Epithelial cell of proximal tubule (primary cell): ENCODE measurements around the gene UGT1A3. TPM values are rescaled to one million over a fixed set of nuclear protein-coding genes. Genes with fewer than 3 reads are reported as not detected.

Experiments
- DNase-seq: peaks from one replicate; pipeline ENCODE4 v3.0.0-alpha.2; 2011; ENCODE audit warnings: low read depth
- H3K4me3 ChIP-seq: 2 replicates; pipeline ENCODE4 v1.5.1; 2011; ENCODE audit warnings: low read depth, mild to moderate bottlenecking, low read length
- total RNA-seq: library from RNA; depleted of rRNA; stranded (reverse); fragments of >200 nt; gene quantifications from 2 replicates; pipeline ENCODE4 v1.2.3, GENCODE V29; 2015
- TF ChIP-seq, protein P1 (sequence below): conservative IDR thresholded peaks from 2 replicates; pipeline ENCODE4 v1.5.1; 2012; ENCODE audit warnings: low read depth, mild to moderate bottlenecking, low read length

Gene UGT1A3
- total RNA-seq, 1 donor from 2014 or later, result not detected

DNA sequence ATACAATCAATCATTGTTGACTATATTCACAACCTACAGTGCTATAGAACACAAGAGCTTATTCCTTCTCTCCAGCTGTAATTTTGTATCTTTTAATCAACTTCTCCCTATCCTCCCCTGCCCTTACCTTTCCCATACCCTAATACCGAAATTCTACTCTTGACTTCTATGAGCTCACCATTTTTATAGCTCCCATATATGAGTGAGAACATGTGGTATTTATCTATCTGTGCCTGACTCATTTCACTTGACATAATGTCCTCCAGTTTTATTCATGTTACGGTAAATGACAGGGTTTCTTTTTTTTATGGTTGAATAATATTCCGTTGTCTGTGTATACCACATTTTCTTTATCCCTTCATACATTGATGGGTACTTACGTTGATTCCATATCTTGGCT lies 51.9 kb downstream of the UGT1A3 start:
- no peak for DNase-seq
- no peak overlapping the region for H3K4me3 ChIP-seq
- TF ChIP-seq, protein P1, sequence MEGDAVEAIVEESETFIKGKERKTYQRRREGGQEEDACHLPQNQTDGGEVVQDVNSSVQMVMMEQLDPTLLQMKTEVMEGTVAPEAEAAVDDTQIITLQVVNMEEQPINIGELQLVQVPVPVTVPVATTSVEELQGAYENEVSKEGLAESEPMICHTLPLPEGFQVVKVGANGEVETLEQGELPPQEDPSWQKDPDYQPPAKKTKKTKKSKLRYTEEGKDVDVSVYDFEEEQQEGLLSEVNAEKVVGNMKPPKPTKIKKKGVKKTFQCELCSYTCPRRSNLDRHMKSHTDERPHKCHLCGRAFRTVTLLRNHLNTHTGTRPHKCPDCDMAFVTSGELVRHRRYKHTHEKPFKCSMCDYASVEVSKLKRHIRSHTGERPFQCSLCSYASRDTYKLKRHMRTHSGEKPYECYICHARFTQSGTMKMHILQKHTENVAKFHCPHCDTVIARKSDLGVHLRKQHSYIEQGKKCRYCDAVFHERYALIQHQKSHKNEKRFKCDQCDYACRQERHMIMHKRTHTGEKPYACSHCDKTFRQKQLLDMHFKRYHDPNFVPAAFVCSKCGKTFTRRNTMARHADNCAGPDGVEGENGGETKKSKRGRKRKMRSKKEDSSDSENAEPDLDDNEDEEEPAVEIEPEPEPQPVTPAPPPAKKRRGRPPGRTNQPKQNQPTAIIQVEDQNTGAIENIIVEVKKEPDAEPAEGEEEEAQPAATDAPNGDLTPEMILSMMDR, result no peak

DNA sequence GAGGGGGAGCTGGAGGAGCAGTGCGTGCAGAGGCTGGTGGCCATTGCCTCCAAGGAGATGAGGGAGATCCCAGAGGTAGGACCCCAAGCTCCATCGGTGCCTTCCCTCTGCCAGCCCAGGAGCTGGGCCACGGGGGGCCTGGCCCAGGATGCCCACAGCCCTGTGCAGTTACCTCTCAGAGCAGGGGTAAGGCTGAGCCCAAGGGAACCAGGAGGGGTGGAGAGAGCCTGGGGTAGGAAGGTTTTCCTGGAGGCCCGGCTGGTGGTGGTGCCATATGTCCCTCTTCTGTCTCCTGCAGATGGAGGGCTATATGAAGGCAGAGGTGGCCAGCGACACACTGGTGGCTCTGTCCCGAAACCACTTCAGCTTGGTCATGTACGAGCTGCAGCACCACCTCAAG lies 60.7 kb downstream of the UGT1A3 start:
- no peak for DNase-seq
- TF ChIP-seq, protein P1, result no peak
- no peak overlapping the region for H3K4me3 ChIP-seq

DNA sequence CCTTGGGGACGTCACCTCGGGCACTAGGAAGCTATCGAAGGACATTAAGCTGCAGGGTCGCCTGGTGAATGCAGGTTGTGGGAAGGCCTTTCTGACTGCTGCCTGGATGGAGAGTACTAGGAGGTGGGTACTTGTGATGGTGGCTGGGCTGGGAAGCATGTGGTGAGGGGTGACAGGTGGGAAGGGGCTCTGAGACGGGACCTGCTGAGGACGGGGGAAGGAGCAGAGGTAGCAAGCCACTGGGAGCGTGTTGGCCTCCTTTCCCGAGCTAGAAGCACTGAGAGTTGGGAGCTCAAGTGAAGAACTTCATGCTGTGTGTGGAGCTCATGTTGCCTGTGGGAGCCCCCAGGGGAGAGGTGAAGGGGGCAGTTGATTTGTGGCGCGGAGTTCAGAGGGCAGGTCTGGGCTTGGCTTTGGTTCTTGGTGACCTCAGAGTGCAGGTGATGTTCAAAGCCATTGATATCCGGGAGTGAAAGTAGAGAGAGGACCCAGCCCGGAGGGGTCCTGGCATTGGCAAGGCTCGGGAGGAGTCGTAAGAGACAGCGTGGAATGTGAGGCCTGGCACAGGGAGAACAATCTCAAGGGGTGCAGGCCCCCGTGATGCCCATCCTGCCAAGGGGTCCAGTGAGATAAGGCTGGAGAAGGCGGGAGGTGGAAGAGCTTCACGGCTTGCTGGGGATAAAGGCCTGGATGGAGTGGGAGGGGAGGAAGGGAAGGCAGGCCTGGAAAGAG lies 62.5 kb downstream of the UGT1A3 start:
- TF ChIP-seq, protein P1, result no peak
- H3K4me3 ChIP-seq, result no peak overlapping the region
- no peak for DNase-seq

DNA sequence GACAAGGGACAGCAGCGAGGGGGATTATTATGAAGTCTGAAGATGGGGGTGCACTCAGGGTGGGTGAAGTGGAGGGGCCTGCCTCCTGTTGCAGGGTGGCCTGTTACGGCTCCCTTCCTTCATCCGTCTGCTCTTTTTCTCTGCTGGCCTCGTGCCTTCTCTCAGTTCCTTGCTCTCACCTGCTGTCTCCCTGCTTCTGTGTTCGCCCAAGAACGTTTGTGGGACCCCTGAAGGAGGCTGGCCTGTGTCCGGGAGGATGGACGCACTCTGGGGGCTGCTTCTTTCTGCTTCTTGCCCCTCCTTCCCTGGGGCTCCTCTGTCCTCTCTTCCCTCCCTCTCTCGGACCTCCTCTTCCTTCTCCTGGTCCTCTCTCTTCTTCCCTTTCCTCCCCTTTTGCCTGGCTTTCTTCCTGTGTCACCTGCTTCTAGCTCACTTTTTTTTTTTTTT lies 63.1 kb downstream of the UGT1A3 start:
- no peak overlapping the region for H3K4me3 ChIP-seq
- no peak for DNase-seq
- TF ChIP-seq, protein P1, result no peak

DNA sequence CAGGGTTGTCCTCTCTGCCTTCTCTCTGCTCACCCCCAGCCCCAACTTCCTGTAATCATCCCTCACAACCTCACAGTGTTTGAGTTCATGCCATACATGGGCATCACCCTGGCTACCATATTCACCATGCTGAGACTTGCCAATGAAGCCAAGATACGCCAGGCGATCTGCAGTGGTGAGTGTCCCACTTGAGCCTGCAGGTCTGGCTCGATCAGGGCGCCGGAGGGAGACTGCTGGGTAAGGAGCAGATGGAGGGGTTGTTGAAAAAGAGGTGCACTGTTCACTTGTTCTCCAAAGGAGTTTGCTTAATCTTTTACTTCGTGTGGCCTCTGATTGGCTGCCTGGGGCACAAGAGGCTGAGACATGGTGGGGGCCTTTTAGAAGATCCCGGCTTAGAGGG lies 63.9 kb downstream of the UGT1A3 start:
- no peak for DNase-seq
- H3K4me3 ChIP-seq, result no peak overlapping the region
- TF ChIP-seq, protein P1, result no peak

DNA sequence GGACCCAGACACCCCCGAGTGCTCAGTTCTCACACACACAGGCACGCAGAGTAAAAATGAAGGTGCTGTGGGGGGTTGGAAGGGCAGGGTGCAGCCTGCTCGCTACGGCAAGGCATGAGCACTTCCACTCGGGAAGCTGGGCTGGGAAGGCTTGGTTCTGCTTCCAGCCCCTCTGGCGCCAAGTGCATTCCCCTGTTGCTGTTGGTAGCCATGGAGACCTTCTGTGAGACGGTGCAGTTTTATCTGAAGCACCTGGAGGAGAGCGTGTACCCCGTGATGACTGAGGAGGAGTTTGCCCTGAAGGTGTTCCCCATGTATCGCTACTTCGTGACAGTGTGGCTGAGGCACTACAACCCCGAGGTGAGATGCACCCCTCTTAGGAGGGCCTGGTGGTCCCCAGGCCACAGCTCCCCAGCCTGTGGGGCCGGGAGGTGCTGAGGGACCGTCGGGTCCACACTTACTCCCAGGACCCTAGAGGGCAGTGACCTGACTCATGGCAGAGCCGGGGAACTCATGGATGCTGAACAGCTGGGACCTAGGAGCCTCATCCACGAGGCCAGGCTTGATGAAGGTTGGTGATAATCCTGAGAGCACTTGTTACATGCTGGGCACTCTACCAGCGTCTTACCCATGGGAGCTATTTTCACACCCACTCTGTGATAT lies 64.8 kb downstream of the UGT1A3 start:
- DNase-seq, result no peak
- TF ChIP-seq, protein P1, result no peak
- H3K4me3 ChIP-seq, result no peak overlapping the region
